Peyer's patch (tissue), 4 donors: Measurements from ENCODE around the gene TMEM237.

Source experiments
- POLR2A ChIP-seq, 2 donors: fragments of 450-650 bp; IDR thresholded peaks; one replicate each; pipeline ENCODE4 v1.5.1; 2017; ENCODE audit warnings: antibody characterized with exemption in 2 of 2, mild to moderate bottlenecking in 2 of 2, moderate library complexity in 2 of 2
- TF ChIP-seq, protein P1 (sequence below), 6 experiments: fragments of 450-650 bp in 4 of 6; fragments of 200-600 bp in 2 of 6; sonication (generic) in 1 of 6; IDR thresholded peaks; one replicate each; pipeline ENCODE4 v1.5.1; 2017 to 2019; ENCODE audit warnings: antibody characterized with exemption in 6 of 6, mild to moderate bottlenecking in 3 of 6, moderate library complexity in 1 of 6

DNA sequence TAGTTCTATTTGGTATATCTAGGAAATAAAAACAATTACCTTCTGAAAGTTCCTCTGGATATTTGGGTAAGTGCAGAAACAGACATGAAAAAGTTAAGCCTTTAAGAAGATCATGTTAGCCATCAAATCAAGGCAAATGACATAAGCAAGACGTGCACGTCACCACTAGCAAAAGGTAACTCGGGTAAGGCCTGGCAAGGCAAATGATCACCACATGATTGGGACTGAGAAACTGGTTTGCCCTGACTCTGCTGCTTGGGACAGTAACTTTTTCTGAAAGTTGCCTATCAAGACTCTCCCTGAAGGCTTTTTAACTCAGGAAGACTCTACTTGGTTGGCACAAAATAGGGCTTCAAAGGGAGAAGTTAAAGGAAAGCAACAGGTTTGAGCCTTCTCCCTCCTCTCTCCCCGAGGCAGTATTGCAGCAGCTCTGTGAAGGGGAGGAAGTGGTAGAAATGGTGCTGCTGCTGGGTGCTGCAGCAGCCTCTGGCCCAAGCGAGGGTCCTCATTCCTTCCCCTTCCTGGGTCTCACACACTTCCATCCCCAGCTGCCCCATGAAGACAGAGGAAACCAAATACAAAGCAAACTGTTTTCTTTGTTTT is 17.1 kb upstream of the TMEM237 start:
- no peak for TF ChIP-seq POLR2A (IDR thresholded peaks at IDR 0.05)
- TF ChIP-seq, protein P1, sequence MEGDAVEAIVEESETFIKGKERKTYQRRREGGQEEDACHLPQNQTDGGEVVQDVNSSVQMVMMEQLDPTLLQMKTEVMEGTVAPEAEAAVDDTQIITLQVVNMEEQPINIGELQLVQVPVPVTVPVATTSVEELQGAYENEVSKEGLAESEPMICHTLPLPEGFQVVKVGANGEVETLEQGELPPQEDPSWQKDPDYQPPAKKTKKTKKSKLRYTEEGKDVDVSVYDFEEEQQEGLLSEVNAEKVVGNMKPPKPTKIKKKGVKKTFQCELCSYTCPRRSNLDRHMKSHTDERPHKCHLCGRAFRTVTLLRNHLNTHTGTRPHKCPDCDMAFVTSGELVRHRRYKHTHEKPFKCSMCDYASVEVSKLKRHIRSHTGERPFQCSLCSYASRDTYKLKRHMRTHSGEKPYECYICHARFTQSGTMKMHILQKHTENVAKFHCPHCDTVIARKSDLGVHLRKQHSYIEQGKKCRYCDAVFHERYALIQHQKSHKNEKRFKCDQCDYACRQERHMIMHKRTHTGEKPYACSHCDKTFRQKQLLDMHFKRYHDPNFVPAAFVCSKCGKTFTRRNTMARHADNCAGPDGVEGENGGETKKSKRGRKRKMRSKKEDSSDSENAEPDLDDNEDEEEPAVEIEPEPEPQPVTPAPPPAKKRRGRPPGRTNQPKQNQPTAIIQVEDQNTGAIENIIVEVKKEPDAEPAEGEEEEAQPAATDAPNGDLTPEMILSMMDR (IDR thresholded peaks at IDR 0.05) = no peak
